NCI-H82 (cell line): Measurements from ENCODE around the gene CRACR2B.
A peak's percentile ranks its signal among the peaks of the same experiment; 100 is the strongest.

Source experiments
- DNase-seq: peaks from one replicate; lab custom pipeline; 2025; lab: John Stamatoyannopoulos, UW

CRACR2B gene

GRCh38 chr11:827146-827896 is 398 bp upstream of the CRACR2B start:
- DNase-seq, result peak; percentile 63

GRCh38 chr11:828506-829175 is 922 bp downstream of the CRACR2B start:
- DNase-seq, result no peak

- DNase-seq, result no peak
Measured at GRCh38 chr11:829176-829846, 1.6 kb downstream of the CRACR2B start.

- no peak for DNase-seq
Measured at GRCh38 chr11:829847-830294, 2.2 kb downstream of the CRACR2B start.

- DNase-seq, result peak; percentile 94
Measured at GRCh38 chr11:830295-831117, 2.8 kb downstream of the CRACR2B start.

- DNase-seq, result peak; percentile 43
Measured at GRCh38 chr11:831118-831864, 3.6 kb downstream of the CRACR2B start.

- no peak for DNase-seq
Measured at GRCh38 chr11:831961-832528, 4.3 kb downstream of the CRACR2B start.

- DNase-seq, result peak; percentile 76
Measured at GRCh38 chr11:832529-833113, 4.9 kb downstream of the CRACR2B start, which contains the start of gene CD151. Gene CD151, plus strand, starts transcription at chr11:832952. Its CDS starts 3,118 bp downstream, at chr11:836070.

GRCh38 chr11:833114-833791 is 5.5 kb downstream of the CRACR2B start:
- peak; percentile 48 for DNase-seq

GRCh38 chr11:833849-834311 is 6.2 kb downstream of the CRACR2B start:
- DNase-seq, result peak; percentile 45

GRCh38 chr11:834371-835316 is 6.9 kb downstream of the CRACR2B start:
- DNase-seq, result no peak

- no peak for DNase-seq
Measured at GRCh38 chr11:836274-836673, 8.6 kb downstream of the CRACR2B start.

- DNase-seq, result no peak
Measured at GRCh38 chr11:836700-837099, 9.0 kb downstream of the CRACR2B start.

GRCh38 chr11:837189-837989 is 9.7 kb downstream of the CRACR2B start:
- DNase-seq, result no peak

- DNase-seq, result no peak
Measured at GRCh38 chr11:837990-838307, 10.2 kb downstream of the CRACR2B start.

- peak; percentile 81 for DNase-seq
Measured at GRCh38 chr11:838441-839279, 10.9 kb downstream of the CRACR2B start.

- DNase-seq, result no peak
Measured at GRCh38 chr11:839280-839623, 11.5 kb downstream of the CRACR2B start.
